ENCODE results near the gene TLR4. TPM values are rescaled to one million over a fixed set of nuclear protein-coding genes. Genes with fewer than 3 reads are reported as not detected.

Gene TLR4
- total and polyA plus RNA-seq, 9 of the 15 experiments (the other 6 are each of a cell fraction or from before 2014, with no cell fraction given) = 0.02 TPM; not detected in 8

DNA sequence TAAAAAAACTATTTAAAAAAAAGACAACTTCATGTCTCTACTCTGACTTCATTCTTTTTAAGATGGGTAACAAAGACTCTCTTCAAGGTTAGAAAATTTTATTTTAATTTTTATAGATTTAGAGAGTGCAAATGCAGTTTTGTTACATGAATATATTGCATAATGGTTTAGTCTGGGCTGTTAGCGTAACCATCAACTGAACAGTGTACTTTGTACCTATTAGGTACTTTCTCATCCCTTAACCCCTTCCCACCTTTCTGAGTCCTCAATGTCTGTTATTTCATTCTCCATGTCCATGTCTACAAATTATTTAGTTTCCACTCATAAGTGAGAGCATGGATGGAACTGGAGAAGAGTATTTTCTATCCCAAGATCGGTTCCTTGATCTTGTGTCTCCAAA, 16.8 kb downstream of the TLR4 start (continued):
- TF ChIP-seq MAZ (CRISPR knock-in tag; conservative IDR thresholded peaks at IDR 0.05 in 1 of 2, IDR thresholded peaks at IDR 0.05 in 1 of 2) = no peak
- TF ChIP-seq KLF1 (tag; IDR thresholded peaks at IDR 0.05) = no peak

- H3K79me2 ChIP-seq (ENCODE audit: control insufficient read depth, insufficient read depth, low read length) = no peaks in the 10 kb centered on the region
- no peak for DNase-seq (ENCODE audit: extremely low read depth in 1 of 4, low spot score in 3 of 4)
- CTCF ChIA-PET (ENCODE audit: low intra/inter-chr PET ratio) = no interaction called here
- WGBS (ENCODE audit: insufficient coverage, low coverage, missing lambda C conversion rate) = 1% methylated on average over 6 of the region's 6 CpGs
- in situ Hi-C loops (cut with MboI) (no loop called here), intact Hi-C loops (cut with micrococcal nuclease) (no loop called here)
- POLR2A ChIA-PET = no interaction called here
- BruUV-seq (replicated peaks) = no TSS peak
- no peak overlapping the region for H3K27ac ChIP-seq (ENCODE audit: extremely low read depth, low read depth, low read length)
- H3K36me3 ChIP-seq (ENCODE audit: control insufficient read depth, insufficient read depth, low read length) = no peaks in the 10 kb centered on the region
- no peak for ATAC-seq
- FAIRE-seq = no peak
- H3K4me1 ChIP-seq (replicated peaks in 1 of 2; ENCODE audit: control insufficient read depth in 2 of 2, insufficient read depth in 2 of 2, low read length in 2 of 2) = no peaks in the 10 kb centered on the region
- no peak overlapping the region for H3K4me3 ChIP-seq
- no peak overlapping the region for H3K4me2 ChIP-seq (ENCODE audit: insufficient read depth, low read length)
- H3K27me3 ChIP-seq (ENCODE audit: control insufficient read depth in 2 of 2, insufficient read depth in 2 of 2, low read length in 2 of 2) = no peaks in the 10 kb centered on the region
- no peak overlapping the region for H3K9ac ChIP-seq (ENCODE audit: insufficient read depth in 1 of 2, low read depth in 2 of 2, low read length in 2 of 2)
- H2AFZ ChIP-seq (ENCODE audit: low read depth, low read length) = no peak overlapping the region
- no peaks in the 10 kb centered on the region for H3K9me3 ChIP-seq (replicated peaks; ENCODE audit: control insufficient read depth, insufficient read depth, low read depth, low read length)
- no peaks in the 10 kb centered on the region for H3K9me1 ChIP-seq (ENCODE audit: control insufficient read depth, insufficient read depth, low read length)
- no peaks in the 10 kb centered on the region for H4K20me1 ChIP-seq (replicated peaks; ENCODE audit: control insufficient read depth, insufficient read depth, low read length)
- no peak for TF ChIP-seq NR2F6 (CRISPR knock-in tag; IDR thresholded peaks at IDR 0.05)
- no peak for TF ChIP-seq ZNF41 (CRISPR knock-in tag; conservative IDR thresholded peaks at IDR 0.05)
- no peak for TF ChIP-seq TEAD2 (tag; IDR thresholded peaks at IDR 0.05)
- no peak for TF ChIP-seq TAF7 (tag; IDR thresholded peaks at IDR 0.05)
- TF ChIP-seq, protein P1, sequence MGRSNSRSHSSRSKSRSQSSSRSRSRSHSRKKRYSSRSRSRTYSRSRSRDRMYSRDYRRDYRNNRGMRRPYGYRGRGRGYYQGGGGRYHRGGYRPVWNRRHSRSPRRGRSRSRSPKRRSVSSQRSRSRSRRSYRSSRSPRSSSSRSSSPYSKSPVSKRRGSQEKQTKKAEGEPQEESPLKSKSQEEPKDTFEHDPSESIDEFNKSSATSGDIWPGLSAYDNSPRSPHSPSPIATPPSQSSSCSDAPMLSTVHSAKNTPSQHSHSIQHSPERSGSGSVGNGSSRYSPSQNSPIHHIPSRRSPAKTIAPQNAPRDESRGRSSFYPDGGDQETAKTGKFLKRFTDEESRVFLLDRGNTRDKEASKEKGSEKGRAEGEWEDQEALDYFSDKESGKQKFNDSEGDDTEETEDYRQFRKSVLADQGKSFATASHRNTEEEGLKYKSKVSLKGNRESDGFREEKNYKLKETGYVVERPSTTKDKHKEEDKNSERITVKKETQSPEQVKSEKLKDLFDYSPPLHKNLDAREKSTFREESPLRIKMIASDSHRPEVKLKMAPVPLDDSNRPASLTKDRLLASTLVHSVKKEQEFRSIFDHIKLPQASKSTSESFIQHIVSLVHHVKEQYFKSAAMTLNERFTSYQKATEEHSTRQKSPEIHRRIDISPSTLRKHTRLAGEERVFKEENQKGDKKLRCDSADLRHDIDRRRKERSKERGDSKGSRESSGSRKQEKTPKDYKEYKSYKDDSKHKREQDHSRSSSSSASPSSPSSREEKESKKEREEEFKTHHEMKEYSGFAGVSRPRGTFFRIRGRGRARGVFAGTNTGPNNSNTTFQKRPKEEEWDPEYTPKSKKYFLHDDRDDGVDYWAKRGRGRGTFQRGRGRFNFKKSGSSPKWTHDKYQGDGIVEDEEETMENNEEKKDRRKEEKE (IDR thresholded peaks at IDR 0.05; ENCODE audit: borderline replicate concordance in 1 of 2, control insufficient read depth in 1 of 2, low read depth in 2 of 2, low read length in 1 of 2) = no peak
- TF ChIP-seq HDAC2 (IDR thresholded peaks at IDR 0.05) = no peak
- no peak for TF ChIP-seq ZBTB26 (CRISPR knock-in tag; IDR thresholded peaks at IDR 0.05)
- TF ChIP-seq, protein P2, sequence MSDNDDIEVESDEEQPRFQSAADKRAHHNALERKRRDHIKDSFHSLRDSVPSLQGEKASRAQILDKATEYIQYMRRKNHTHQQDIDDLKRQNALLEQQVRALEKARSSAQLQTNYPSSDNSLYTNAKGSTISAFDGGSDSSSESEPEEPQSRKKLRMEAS (CRISPR knock-in tag; IDR thresholded peaks at IDR 0.05) = no peak
- TF ChIP-seq SMAD3 (CRISPR knock-in tag; conservative IDR thresholded peaks at IDR 0.05) = no peak
- TF ChIP-seq VEZF1 (CRISPR knock-in tag; IDR thresholded peaks at IDR 0.05) = no peak
- no peak for TF ChIP-seq KDM1A (IDR thresholded peaks at IDR 0.05)
Measured at GRCh38 chr9:117722108-117722761, 18.0 kb downstream of the TLR4 start.

Data from K562 (cell line).